ENCODE measurements around the gene CADPS.

Gene CADPS

GRCh38 chr3:62369476-62369743 is 505.8 kb downstream of the CADPS start:
- DNase-seq: no peak

DNA sequence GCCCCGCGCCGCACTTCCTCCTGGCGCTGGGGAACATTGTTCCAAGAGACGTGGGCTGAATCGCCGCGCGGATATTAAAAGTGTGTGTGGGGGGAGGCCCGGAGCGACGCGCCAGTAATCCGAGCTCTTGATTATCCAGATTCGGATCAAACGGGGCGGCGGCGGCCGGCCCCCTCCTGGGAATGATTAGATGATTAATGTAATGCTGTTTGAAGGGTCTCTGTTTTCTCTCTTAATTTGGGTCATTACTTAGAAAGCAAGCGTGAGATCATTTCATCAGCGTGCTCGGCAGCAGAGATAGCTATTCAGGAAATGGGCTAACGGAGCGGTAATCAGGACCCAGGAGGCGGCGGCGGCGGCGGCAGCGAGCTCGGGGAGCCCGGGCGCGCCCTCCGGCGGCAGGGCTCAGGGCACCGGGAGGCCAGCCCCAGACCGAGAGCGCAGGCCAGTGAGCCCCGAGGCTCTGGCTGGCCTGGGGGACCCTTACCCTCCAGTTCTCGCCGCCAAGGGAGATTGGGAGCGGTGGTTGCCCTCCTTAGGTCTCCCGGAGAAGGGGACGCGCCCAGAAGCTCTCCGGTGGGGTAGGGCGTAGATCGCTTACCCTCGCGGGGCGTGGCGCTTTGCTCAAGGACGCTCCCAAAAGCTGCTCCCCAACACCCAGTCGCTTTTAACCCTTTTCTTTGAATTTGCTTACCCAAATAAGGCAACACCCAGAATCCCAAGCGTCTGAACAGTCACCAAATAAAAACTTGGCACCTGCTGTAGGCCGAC is 506.3 kb downstream of the CADPS start:
- no peak for DNase-seq

GRCh38 chr3:62368290-62368704 is 506.9 kb downstream of the CADPS start:
- no peak for DNase-seq

GRCh38 chr3:62367763-62368195 is 507.4 kb downstream of the CADPS start:
- DNase-seq: no peak

- no peak for DNase-seq
Observed at GRCh38 chr3:62366126-62366484, 509.1 kb downstream of the CADPS start.

DNA sequence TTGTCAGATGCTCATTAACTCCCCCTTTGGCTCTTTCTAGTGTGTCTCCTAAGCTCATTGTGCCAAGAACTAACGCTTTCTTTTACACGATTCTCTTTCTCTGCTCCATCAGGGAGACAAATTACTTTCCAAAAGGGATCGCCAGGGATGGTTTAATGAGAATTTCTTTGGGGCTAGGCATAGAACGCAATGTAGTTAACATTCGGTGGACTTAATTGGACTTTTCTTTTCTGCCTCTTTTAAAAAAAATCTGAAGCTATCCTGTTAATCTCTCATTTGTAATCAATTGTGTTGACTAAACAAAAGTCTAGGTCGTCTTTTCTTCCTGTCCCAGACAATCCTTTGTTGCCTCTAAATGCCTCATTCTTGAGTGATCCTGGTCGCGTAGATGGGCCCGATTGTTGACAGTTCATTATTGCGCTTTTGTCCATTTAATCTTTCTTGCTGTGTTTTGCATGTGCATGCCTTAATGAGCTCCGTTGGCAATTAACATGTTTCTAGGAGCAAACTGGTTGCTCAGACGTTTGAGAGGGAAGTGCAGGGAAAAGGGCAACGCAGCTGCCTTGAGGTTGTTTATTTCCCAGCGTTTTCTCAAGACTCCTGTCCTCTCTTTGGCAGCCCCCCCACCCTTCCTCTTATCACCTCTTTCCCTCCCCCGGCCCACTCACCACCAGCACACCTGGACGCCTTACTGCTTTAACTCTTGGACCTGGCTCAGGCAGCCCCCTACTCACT is 509.7 kb downstream of the CADPS start:
- no peak for DNase-seq

GRCh38 chr3:62364191-62364590 is 511.0 kb downstream of the CADPS start:
- DNase-seq: no peak

DNA sequence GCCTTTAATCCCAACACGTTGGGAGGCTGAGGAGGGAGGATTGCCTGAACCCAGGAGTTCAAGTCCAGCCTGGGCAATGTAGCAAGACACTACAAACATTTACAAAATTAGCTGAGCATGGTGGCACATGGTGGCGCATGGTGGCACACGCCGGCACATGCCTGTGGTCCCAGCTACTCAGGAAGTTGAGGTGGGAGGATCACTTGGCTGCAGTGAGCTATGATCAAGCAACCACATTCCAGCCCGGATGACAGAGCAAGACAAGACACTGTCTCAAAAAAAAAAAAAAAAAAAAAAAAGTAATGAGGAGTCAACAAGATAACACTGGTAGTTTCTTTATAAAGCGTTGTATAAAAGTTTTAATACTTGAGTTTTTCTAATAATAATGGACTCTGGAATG is 511.9 kb downstream of the CADPS start:
- no peak for DNase-seq

DNA sequence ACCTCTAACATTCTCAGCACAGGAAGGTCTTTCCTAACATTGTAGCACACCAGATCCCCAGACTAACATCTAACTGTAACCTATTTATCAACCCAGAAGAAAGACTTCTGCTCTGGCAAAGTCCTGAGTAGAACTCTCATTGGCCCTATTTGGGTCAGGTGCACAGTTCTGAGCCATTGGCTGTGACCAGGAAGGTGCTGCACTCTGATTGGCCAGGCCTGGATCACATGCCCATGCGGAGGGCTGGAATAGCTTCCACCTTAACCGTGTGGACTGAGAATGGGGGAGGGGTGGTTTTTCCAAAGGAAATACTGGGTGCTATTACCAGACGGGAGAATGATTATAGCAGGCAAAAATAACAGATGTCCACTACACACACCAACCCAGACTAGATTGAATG is 513.4 kb downstream of the CADPS start:
- DNase-seq: no peak

DNA sequence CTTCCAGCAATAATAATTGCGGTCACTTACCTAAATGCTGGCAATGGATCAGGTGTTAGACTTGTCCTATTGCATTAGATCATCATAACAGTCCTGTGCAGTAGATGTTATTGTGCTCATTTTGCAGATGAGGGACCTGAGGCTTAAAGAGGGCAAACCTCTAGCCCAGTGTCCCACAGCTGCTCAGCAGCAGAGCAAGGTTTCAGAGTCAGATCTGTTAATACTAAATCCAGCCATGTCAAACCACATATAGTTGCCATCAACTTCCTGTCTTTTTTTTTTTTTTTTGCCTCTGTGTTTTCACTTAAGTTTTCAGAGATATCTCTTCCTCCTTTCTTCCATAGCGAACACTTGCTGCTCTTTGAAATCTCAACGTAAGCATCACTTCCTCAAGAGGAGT is 514.0 kb downstream of the CADPS start:
- no peak for DNase-seq

DNA sequence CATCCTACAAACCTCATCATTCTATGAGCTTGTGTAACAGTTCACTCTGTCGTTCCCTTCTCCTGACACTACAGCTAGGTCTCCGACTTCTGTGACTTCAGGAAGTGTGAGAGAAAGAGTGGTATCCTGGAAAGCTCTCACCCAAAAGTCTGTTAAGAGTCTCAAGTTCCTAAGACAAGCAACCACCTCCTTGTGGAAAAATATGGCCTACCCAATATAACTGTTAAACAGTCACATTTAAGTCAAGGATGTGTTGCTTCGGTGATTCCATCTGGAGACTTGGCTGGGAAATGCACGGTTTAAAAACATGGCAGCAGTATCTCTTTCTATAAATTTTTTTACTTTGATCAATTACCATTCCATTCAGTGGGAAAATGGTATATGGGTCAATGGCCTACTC is 515.7 kb downstream of the CADPS start:
- DNase-seq: no peak

DNA sequence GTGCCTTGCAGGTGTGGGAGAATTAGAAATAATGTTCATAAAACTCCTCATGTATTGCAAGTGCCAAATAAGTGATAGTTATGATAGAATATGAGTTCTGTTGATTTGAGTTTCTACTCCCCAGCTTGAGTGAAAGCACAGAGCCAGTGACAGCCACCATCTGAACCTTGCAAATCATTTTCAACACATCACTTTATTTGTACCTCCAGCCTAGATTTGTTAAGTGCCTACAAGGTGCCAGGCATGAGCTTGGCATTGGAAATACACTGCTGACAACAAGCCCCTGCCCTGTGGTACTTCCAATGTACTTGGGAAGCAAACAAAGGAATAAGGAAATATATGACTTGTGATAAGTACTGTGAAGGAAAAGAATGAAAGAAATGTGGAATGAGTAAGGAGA is 518.9 kb downstream of the CADPS start:
- no peak for DNase-seq

DNA sequence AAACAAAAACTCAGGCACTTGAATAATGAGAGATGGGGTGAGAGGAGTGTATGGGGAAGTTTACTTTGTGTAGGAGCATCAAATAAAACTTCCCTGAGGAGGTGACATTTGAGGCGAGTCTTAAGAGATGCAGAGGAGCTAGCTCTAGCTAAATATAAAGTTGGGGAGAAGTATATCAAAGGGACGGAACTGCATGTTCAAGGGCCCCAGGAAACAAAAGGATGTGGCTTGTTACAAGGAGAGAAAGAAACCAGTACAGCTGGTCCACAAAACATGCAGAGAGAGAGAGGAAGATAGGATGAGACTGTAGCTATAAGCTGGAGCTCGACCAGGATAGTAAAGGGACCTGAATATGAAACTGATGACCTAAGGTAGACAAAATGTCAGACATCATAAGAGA is 519.5 kb downstream of the CADPS start:
- DNase-seq: no peak

All from NCI-H524 treated with DMSO at 0.1 percent for 48 hours (cell line).